ENCODE data around the gene ZBTB43.

The ZBTB43 gene

GRCh38 chr9:126874546-126875314 lies 69.9 kb downstream of the ZBTB43 start:
- Histone ChIP-seq H3K36me3 (peaks cover 5% of the 10 kb centered on the region), H3K27me3 (no peaks in the 10 kb centered on the region), H3K9me3 (no peaks in the 10 kb centered on the region), H3K4me3 (ENCODE audit: low read depth, low read length) (no peak overlapping the region), H3K4me1 (no peaks in the 10 kb centered on the region)
- TF ChIP-seq CTCF (IDR thresholded peaks at IDR 0.05; ENCODE audit: low read depth, low read length), result no peak
- DNase-seq, result no peak

- no peaks in the 10 kb centered on the region for H3K4me1 ChIP-seq
- no peak for TF ChIP-seq CTCF (IDR thresholded peaks at IDR 0.05; ENCODE audit: low read depth, low read length)
- DNase-seq, result no peak
- H3K27me3 ChIP-seq, result no peaks in the 10 kb centered on the region
- H3K4me3 ChIP-seq (ENCODE audit: low read depth, low read length), result no peak overlapping the region
- H3K36me3 ChIP-seq, result peaks cover 14% of the 10 kb centered on the region
- no peaks in the 10 kb centered on the region for H3K9me3 ChIP-seq
Observed at GRCh38 chr9:126875756-126876510, 71.1 kb downstream of the ZBTB43 start.

- Histone ChIP-seq H3K4me3 (ENCODE audit: low read depth, low read length) (no peak overlapping the region), H3K9me3 (no peaks in the 10 kb centered on the region), H3K27me3 (no peaks in the 10 kb centered on the region), H3K36me3 (peaks cover 14% of the 10 kb centered on the region), H3K4me1 (no peaks in the 10 kb centered on the region)
- DNase-seq, result no peak
- TF ChIP-seq CTCF (IDR thresholded peaks at IDR 0.05; ENCODE audit: low read depth, low read length), result no peak
Observed at GRCh38 chr9:126876531-126876930, 71.7 kb downstream of the ZBTB43 start.

- no peak for TF ChIP-seq CTCF (IDR thresholded peaks at IDR 0.05; ENCODE audit: low read depth, low read length)
- DNase-seq, result no peak
- Histone ChIP-seq H3K36me3 (peaks cover 14% of the 10 kb centered on the region), H3K9me3 (no peaks in the 10 kb centered on the region), H3K4me3 (ENCODE audit: low read depth, low read length) (no peak overlapping the region), H3K4me1 (no peaks in the 10 kb centered on the region), H3K27me3 (no peaks in the 10 kb centered on the region)
Observed at GRCh38 chr9:126877418-126877817, 72.6 kb downstream of the ZBTB43 start.

GRCh38 chr9:126879288-126879687 lies 74.4 kb downstream of the ZBTB43 start:
- H3K27me3 ChIP-seq, result no peaks in the 10 kb centered on the region
- no peak overlapping the region for H3K4me3 ChIP-seq (ENCODE audit: low read depth, low read length)
- no peaks in the 10 kb centered on the region for H3K4me1 ChIP-seq
- DNase-seq, result no peak
- no peak for TF ChIP-seq CTCF (IDR thresholded peaks at IDR 0.05; ENCODE audit: low read depth, low read length)
- H3K36me3 ChIP-seq, result peaks cover 14% of the 10 kb centered on the region
- no peaks in the 10 kb centered on the region for H3K9me3 ChIP-seq

Measured in BE2C (cell line).